GM20431 (cell line): ENCODE measurements around the gene EPM2A.
"Not testable (repeated sequence)": the region's sequence is repeated elsewhere in the genome, so short reads cannot be mapped to it uniquely, and the experiment has no call there.

Source experiments
- in situ Hi-C: fragments of 300-500 bp; cut with MseI, MboI; formaldehyde crosslinking; loops from one replicate; pipeline ENCODE4 v1.15.0; 2020; ENCODE audit warnings: low sequenced_read_pairs; ENCODE audit not compliant: unreplicated experiment

EPM2A gene

GRCh38 chr6:145733207-145733606 is 2.1 kb downstream of the EPM2A start:
- in situ Hi-C loops = no loop called here

DNA sequence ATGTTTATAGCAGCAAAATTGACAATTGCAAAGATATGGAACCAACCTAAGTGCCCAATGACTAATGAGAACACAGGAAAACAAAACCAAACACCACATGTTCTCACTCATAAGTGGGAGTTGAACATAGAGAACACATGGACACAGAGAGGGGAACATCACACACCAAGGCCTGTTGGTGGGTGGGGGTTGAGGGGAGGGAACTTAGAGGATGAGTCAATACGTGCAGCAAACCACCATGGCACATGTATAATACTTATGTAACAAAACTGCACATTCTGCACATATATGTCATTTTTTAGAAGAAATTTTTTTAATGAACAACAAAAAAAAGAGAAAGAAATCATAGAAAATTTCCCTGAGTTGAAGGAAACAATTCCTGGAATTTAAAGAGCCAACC is 3.9 kb downstream of the EPM2A start:
- in situ Hi-C loops = no loop called here

- in situ Hi-C loops = no loop called here
These were observed 5.4 kb downstream of the EPM2A start for GRCh38 chr6:145729887-145730286.

- in situ Hi-C loops = no loop called here
These were observed 6.6 kb downstream of the EPM2A start for GRCh38 chr6:145728444-145729385.

- in situ Hi-C loops = no loop called here
These were observed 7.4 kb downstream of the EPM2A start for GRCh38 chr6:145727817-145728388.

DNA sequence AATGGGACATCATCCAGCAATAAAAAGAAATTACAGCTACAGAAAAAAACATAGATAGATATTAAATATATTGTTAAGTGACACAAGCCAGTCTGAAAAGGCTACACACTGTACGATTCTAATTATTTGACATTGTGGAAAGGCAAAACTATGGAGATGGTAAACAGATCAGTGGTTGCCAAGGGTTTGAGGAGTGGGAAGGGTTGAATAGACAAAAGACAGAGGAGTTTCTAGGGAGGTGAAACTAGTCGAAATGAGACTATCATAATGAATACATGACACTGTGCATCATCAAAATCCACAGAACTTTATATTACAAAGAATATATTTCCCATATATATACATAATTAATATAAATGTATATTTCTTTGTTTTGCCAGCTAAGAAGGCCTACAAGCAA is 9.8 kb downstream of the EPM2A start:
- in situ Hi-C loops = no loop called here

DNA sequence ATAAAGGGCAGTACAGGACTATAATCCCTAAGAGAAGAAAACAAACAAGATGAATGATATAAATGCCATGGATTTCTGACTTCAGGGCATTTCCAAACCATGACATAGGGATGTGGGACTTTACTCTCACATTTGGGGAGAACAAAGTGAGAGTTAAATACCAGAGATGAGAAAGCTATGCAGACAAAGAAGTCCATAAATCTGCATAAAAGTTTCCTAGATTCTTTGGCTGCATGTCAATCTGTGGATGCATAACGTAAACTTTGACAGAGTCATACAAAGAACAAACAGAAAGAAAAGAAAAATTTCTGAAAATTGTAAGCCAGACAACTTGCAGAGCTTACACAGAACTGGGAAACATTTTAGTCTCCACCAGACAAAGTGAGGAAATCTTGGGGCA is 11.7 kb downstream of the EPM2A start:
- in situ Hi-C loops = no loop called here

GRCh38 chr6:145722190-145722589 is 13.1 kb downstream of the EPM2A start:
- in situ Hi-C loops = no loop called here

DNA sequence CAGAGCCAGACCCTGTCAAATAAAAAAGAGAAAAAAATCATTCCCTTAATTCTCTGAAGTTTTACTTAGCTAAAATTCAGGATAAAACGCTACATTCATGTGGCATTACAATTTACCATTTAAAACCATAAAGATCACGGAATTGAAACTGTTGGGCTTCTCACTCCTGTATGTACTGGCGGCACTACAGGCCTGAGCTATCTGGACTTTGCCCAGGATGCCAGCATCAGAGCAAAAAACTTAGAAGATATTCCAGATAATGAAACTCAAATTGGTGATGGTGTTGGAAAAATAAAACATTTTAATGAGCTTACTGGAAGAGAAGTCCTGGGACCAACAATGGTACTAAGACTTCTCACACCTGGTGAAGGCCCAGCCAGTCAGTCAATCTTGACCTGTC is 14.2 kb downstream of the EPM2A start:
- in situ Hi-C loops = no loop called here

- in situ Hi-C loops = no loop called here
These were observed 19.9 kb downstream of the EPM2A start for GRCh38 chr6:145715426-145715825.

- in situ Hi-C loops = no loop called here
These were observed 20.6 kb downstream of the EPM2A start for GRCh38 chr6:145714731-145715130.

- in situ Hi-C loops = no loop called here
These were observed 21.5 kb downstream of the EPM2A start for GRCh38 chr6:145713773-145714172.

DNA sequence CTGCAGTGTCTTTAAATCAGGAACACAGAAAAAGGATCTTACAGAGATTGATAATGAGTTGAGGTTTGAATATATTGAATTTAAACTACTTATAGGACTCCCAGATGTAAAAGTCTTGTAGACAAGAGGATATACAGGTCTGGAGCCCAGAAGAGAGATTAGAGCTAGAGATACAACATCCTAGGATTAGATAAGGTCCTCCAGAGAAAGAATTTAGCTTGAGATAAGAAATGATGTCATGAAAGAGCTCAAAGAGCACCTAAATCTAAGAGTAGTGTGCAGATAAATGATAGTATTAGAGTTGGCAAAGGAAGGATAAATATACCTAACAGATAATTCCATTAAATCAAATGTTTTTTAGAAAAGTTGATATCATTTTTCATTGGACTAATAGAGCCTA is 23.9 kb downstream of the EPM2A start:
- in situ Hi-C loops = no loop called here

- in situ Hi-C loops = no loop called here
These were observed 27.9 kb downstream of the EPM2A start for GRCh38 chr6:145707397-145707796.

DNA sequence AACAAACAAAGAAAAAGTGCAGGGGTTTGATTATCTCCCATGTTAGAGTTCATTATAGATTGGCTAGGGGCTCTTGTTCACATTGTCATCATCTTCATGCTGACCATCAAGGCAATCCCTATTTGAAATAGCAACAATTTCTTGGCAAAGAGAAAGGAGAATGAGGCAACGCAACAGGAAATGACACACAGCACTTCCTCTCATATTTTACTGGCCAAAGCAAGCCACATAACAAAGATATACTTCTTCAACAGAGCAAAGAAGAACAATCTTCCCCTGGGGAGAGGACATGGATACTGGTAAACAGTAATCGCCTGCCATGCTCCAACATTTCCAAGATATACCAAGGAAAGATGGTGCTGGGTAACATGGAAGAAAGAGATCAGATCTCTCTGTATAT is 29.8 kb downstream of the EPM2A start:
- in situ Hi-C loops = no loop called here

DNA sequence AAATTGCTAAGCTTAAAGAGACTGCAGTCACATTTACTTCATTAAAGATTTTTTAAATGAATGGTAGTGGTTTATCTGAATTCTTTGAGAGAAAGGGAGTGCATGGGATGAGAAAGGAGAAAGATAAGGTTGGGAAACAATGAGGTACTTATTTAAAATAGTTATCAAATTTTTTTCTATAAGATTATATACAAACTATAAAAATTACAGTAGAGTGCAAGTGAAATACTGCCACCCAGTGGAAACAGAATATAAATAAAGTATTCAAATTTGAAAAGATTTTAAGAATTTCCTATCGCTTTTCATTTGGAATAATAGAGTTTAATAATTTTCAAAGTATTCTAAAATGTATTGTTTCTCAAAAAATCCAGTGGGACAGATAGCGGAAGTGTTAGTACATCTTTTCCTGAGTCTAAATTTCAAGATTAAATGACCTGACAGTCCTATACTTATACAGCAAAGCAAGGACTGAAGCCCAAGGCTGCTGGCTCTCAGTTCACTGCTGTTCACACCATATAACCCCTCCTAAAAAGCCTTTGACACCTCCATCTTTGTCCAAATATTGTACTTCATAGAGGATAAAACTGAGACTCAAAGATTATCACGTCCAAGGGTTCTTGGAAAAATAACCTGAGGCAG is 31.1 kb downstream of the EPM2A start:
- in situ Hi-C loops = no loop called here

- in situ Hi-C loops = no loop called here
These were observed 35.9 kb downstream of the EPM2A start for GRCh38 chr6:145699462-145699861.

DNA sequence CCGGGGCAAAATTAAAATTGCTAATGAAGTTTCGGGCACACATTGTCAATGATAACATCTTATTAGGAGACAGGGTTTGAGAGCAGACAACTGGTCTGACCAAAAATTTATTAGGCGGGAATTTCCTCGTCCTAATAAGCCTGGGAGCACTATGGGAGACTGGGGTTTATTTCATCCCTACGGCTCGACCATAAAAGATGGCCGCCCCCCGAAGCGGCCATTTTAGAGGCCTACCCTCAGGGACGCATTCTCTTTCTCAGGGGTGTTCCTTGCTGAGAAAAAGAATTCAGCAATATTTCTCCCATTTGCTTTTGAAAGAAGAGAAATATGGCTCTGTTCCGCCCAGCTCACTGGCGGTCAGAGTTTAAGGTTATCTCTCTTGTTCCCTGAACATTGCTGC is 37.9 kb downstream of the EPM2A start:
- in situ Hi-C loops = not testable (repeated sequence)

DNA sequence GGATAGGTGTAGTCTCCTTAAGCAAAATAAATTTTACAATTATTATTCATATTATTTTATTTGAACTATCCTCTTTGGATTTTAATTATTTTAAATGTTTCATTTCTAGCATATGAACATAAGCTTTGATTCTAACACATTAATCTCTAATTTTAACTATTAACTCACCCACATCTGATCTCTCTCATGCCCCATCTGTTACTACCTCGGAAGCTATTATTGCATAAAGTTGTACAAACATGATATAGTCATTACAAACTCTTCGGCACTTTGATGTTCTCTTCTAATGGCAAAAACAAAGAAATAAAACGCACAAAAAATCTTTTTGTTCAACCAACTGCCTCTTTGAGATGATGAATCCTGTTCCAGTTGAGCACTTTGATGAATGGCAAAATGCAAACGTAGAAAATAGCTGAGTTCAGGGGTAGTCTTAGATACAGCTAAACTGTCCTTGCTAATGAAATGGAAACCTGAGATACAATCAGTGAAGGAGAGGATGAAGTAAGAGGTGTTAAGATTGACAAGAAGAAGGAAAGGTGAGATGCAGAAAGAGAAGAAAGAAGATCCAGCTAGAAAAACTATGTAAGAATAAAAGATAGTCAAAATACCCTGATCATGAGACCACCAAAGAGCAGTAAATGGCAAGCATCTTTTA is 41.1 kb downstream of the EPM2A start:
- in situ Hi-C loops = no loop called here

GRCh38 chr6:145690969-145691368 is 44.4 kb downstream of the EPM2A start:
- in situ Hi-C loops = no loop called here

DNA sequence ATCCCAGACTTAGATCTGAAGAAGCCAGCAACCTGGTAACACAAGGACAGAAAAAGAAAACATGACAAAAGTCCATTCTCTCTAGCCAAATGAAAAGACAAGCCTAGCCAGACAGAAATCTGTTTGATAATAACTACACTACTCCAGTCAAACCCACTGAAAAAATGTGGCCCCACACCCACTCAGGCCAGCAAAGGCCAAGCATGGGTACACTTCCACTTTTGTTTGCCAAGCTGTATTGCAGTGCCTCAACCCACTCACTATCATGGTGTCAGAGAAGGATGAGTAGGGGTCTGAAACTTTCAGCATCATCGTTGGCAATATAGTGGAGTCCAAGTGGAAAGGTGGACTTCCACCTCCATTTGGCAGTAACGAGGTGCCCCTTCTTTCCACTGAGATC is 45.8 kb downstream of the EPM2A start:
- in situ Hi-C loops = no loop called here
